ES-I3 (cell line): ENCODE data around the gene ACIN1.
"Not testable (repeated sequence)": the region's sequence is repeated elsewhere in the genome, so short reads cannot be mapped to it uniquely, and the experiment has no call there.

Experiments
- H3K36me3 ChIP-seq: 2 replicates; pipeline ENCODE4 v1.6.1; 2013; ENCODE audit warnings: mild to moderate bottlenecking, low read length, control low read depth, moderate library complexity; ENCODE audit not compliant: insufficient read depth
- H3K4me1 ChIP-seq: 2 replicates; pipeline ENCODE4 v1.6.1; 2013; ENCODE audit warnings: mild to moderate bottlenecking, control low read depth, low read length; ENCODE audit not compliant: insufficient read depth
- H3K9ac ChIP-seq: 2 replicates; pipeline ENCODE4 v1.6.1; 2013; ENCODE audit warnings: low read depth, mild to moderate bottlenecking, low read length, moderate library complexity
- H3K9me3 ChIP-seq: 2 replicates; pipeline ENCODE4 v1.6.1; 2013; ENCODE audit warnings: mild to moderate bottlenecking, low read length, moderate library complexity; ENCODE audit not compliant: control insufficient read depth, insufficient read depth

Gene ACIN1

DNA sequence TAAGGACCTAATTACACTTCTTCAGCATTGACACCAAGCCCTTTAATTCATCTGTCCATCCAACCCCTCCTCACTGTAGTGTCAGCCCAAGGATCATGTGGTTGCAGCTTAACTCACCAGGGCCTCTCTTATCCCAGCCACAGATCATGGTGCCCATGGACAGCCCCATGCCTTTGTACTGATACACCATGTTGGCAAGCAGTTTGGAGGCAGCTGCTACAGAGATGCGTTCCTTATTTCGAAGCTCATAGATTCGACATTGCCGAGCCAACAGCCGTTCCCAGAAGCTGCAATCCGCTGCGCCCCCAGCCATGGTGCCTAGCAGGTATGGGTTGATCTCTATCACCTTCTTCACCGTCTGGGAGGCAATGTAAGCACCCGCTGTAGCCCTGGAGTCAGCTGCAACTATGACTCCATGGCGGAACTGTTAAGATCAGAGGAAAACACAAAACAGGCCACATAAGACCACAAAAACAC lies 61.6 kb downstream of the ACIN1 start:
- no peaks in the 10 kb centered on the region for H3K4me1 ChIP-seq
- no peaks in the 10 kb centered on the region for H3K9me3 ChIP-seq
- 0 out of 2 replicates have a peak overlapping the region, but pooled peaks have one; percentile 66 for H3K9ac ChIP-seq
- H3K36me3 ChIP-seq = peaks cover 17% of the 10 kb centered on the region

- Histone ChIP-seq H3K9me3 (no peaks in the 10 kb centered on the region), H3K4me1 (peaks cover 3% of the 10 kb centered on the region; the same call in 1 of the 2 replicates), H3K9ac (no peak overlapping the region), H3K36me3 (peaks cover 24% of the 10 kb centered on the region)
These were observed 64.0 kb downstream of the ACIN1 start for GRCh38 chr14:23030936-23031335.

GRCh38 chr14:23028799-23029198 lies 66.1 kb downstream of the ACIN1 start:
- Histone ChIP-seq H3K9me3 (no peaks in the 10 kb centered on the region), H3K36me3 (peaks cover 33% of the 10 kb centered on the region), H3K4me1 (peaks cover 14% of the 10 kb centered on the region), H3K9ac (no peak overlapping the region)

DNA sequence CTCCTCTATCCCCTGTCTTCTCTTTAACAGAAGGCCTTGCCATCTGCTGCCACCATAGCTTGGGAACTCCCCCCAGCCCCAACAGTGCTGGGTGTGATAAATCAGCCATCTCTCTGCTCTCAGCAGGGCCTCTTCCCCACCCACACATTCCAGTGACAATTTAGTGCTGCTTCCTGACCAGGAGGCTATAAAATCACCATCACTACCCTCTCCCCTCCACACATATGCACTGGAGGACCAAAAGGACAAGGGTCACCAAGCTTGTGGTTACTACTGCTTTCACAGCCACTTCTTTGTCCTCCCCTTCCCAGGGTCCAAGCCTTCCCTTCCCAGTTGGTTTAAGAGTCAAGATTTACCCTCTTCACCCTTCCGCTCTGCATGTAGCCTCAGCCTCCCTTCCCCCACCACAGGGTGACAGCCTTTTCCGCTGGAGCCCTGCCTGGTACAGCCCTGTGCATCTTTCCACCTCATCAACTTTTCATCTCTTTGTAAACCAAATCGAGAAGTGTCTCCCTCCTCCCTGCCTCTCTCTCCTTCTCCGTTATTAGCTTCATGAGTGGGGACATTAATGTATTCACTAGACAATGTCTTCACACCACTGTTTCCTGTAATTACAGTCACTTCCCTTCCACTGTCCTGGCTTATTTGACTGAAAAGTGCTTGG lies 69.7 kb downstream of the ACIN1 start:
- H3K36me3 ChIP-seq = peaks cover 23% of the 10 kb centered on the region
- no peak overlapping the region for H3K9ac ChIP-seq
- H3K4me1 ChIP-seq = peaks cover 14% of the 10 kb centered on the region
- no peaks in the 10 kb centered on the region for H3K9me3 ChIP-seq

- Histone ChIP-seq H3K36me3 (peaks cover 23% of the 10 kb centered on the region), H3K4me1 (peaks cover 14% of the 10 kb centered on the region), H3K9me3 (no peaks in the 10 kb centered on the region), H3K9ac (no peak overlapping the region)
These were observed 70.3 kb downstream of the ACIN1 start for GRCh38 chr14:23024612-23025075.

DNA sequence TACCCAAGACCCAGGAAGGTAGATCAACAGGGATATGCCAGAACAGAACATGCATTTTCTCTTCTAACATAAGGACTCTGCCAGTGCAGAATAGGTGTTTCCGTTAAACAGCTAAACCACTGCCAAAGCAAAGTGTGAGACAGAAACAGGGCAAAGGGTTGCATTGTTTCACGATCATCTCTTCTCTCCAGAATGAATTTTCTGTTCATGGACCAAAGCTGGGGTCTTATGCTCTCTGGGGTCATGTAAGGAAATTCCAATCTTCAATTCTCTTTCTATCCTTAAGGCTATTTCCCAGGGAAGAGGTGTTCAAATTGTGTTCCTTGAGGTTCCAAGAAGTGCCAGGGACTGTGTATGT lies 71.2 kb downstream of the ACIN1 start:
- Histone ChIP-seq H3K9ac (no peak overlapping the region), H3K9me3 (no peaks in the 10 kb centered on the region), H3K36me3 (peaks cover 16% of the 10 kb centered on the region), H3K4me1 (peaks cover 14% of the 10 kb centered on the region)

DNA sequence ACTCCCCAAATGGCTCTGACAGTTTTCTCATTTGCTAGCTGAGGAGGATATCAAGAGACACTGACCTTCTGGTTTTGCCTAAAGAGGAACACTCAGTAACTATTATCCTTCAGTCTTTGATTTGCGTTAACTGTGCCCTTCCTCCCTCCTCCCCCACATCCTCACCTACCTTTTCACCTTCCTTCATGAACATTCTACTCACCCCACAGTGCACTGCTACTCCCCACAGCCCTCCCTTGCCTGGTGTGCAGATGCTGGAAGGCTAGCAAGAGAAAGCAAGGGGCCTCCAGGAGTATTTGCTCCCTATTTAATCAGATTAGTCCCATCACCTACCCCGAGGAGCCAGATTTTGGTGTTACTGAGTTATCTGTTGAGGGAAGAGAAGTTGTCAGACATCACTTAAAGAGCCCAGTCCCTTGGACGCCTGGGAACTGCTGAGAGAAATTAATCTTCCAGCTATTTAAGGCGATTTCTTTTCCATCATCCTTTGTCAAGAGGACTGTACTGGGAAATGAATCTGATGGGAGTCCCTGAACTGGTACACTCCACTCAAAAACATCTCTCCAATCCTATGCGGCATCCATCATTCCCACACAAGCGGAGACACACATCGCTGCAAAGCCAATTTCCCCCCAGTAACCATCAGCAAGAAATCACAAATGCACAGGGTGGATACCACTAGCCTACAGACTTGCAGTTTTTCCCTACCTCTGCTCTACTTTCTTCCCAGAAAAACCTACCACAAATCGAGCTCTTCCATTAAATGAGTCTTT lies 71.7 kb downstream of the ACIN1 start:
- H3K4me1 ChIP-seq = peaks cover 14% of the 10 kb centered on the region
- peaks cover 16% of the 10 kb centered on the region for H3K36me3 ChIP-seq
- H3K9ac ChIP-seq = no peak overlapping the region
- no peaks in the 10 kb centered on the region for H3K9me3 ChIP-seq

- Histone ChIP-seq H3K9ac (no peak overlapping the region), H3K36me3 (peaks cover 13% of the 10 kb centered on the region)
These were observed 73.0 kb downstream of the ACIN1 start for GRCh38 chr14:23021889-23022442.

GRCh38 chr14:23021434-23021833 lies 73.5 kb downstream of the ACIN1 start:
- Histone ChIP-seq H3K4me1 (peaks cover 14% of the 10 kb centered on the region), H3K9ac (no peak overlapping the region), H3K9me3 (no peaks in the 10 kb centered on the region), H3K36me3 (peaks cover 13% of the 10 kb centered on the region)

More at GRCh38 chr14:23021889-23022442, 73.0 kb downstream of the ACIN1 start:
- Histone ChIP-seq H3K9me3 (no peaks in the 10 kb centered on the region), H3K4me1 (peaks cover 14% of the 10 kb centered on the region)

- H3K9me3 ChIP-seq = no peaks in the 10 kb centered on the region
- H3K9ac ChIP-seq = no peak overlapping the region
- peaks cover 4% of the 10 kb centered on the region; the same call in 1 of the 2 replicates for H3K36me3 ChIP-seq
- peaks cover 8% of the 10 kb centered on the region; the same call in 1 of the 2 replicates for H3K4me1 ChIP-seq
These were observed 74.5 kb downstream of the ACIN1 start for GRCh38 chr14:23020143-23021128.

DNA sequence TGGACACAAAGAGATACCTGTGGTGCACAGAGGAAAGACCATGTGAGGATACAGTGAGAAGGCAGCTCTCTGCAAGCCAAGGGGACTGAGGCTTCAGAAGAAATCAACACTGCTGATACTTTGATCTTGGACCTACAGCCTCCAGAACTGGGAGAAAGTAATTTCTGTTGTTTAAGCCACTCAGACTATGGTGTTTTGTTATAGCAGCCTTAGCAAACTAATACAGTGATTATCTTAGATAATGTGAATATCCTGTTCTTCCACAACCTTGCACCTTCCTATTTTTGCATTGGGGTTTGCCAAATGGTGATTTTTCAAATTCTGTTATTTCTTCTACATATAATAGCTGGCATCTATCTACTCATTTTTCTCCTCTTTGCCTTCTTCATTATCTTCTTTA lies 76.8 kb downstream of the ACIN1 start:
- Histone ChIP-seq H3K36me3 (no peaks in the 10 kb centered on the region), H3K9ac (no peak overlapping the region), H3K9me3 (no peaks in the 10 kb centered on the region), H3K4me1 (0 out of 2 replicates have a peak, but pooled peaks cover 3% of the 10 kb centered on the region)

DNA sequence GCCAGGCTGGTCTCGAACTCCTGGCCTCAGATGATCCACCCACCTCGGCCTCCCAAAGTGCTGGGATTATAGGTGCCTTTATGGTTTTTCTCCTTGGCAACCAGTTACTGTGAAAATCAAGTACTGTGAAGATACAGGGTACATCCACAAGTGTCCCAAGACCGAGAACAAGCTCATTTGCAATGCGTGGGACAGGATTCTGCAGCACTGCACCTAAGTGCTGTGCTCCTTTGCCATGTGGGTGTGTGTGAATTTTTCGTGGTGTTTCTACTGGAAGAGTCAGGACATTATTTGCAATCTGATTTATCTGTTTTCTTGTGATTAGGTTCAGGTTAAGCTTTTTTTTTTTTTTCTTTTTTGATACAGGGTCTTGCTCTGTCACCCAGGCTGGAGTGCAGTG lies 77.8 kb downstream of the ACIN1 start:
- no peaks in the 10 kb centered on the region for H3K36me3 ChIP-seq
- H3K9me3 ChIP-seq = no peaks in the 10 kb centered on the region
- 0 out of 2 replicates have a peak, but pooled peaks cover 3% of the 10 kb centered on the region for H3K4me1 ChIP-seq
- no peak overlapping the region for H3K9ac ChIP-seq

DNA sequence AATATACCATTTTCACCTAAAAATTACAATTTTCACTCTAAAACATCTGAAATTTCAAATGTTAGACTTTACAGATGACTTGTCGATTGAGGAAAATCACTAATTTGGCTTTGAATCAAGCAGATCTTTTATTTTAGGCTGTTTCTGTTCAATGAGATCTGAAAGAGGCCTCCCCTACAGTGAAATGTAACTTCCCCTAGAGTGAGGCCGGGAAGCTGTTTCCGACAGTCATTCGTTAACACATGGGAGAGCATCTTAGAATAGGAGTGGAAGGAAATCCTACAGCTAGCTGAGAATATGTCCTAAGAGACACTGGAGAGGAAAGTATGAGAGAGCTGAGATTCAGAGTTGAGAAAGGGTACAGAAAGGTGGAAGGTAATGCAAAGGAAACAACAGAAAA lies 79.3 kb downstream of the ACIN1 start:
- Histone ChIP-seq H3K9ac (no peak overlapping the region), H3K9me3 (no peaks in the 10 kb centered on the region), H3K4me1 (0 out of 2 replicates have a peak, but pooled peaks cover 3% of the 10 kb centered on the region), H3K36me3 (no peaks in the 10 kb centered on the region)

GRCh38 chr14:23013749-23014054 lies 81.2 kb downstream of the ACIN1 start:
- not testable (repeated sequence) for H3K9me3 ChIP-seq, H3K9ac ChIP-seq, H3K36me3 ChIP-seq, H3K4me1 ChIP-seq
